ENCODE results near the gene NLRP6. TPM values are rescaled to one million over a fixed set of nuclear protein-coding genes. Genes with fewer than 3 reads are reported as not detected.

NLRP6 gene
- polyA plus RNA-seq, 1 donor = 0.35 TPM

GRCh38 chr11:293271-293851, 15.2 kb downstream of the NLRP6 start:
- no peak for DNase-seq

GRCh38 chr11:293852-294661, 15.8 kb downstream of the NLRP6 start:
- DNase-seq = no peak

DNA sequence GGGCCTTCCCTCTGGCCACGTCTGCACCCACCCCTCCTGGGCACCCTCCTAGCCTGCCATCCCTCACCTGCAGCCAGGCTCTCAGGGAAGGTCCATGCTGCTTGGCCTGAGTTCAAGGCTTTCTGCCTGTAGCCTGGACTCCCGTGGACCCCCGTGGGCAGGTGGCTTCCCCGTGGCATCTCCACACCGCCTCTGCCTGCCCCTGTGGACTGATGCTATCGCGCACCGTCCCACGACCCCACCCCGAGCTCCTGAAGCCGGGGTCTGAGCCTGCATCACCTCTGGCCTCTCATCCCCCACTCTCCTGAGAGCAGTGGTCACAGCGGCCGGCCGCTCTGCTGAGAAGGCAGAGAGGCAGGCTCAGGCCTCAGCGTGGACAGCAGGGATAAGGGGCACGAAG, 16.6 kb downstream of the NLRP6 start:
- DNase-seq = no peak

DNA sequence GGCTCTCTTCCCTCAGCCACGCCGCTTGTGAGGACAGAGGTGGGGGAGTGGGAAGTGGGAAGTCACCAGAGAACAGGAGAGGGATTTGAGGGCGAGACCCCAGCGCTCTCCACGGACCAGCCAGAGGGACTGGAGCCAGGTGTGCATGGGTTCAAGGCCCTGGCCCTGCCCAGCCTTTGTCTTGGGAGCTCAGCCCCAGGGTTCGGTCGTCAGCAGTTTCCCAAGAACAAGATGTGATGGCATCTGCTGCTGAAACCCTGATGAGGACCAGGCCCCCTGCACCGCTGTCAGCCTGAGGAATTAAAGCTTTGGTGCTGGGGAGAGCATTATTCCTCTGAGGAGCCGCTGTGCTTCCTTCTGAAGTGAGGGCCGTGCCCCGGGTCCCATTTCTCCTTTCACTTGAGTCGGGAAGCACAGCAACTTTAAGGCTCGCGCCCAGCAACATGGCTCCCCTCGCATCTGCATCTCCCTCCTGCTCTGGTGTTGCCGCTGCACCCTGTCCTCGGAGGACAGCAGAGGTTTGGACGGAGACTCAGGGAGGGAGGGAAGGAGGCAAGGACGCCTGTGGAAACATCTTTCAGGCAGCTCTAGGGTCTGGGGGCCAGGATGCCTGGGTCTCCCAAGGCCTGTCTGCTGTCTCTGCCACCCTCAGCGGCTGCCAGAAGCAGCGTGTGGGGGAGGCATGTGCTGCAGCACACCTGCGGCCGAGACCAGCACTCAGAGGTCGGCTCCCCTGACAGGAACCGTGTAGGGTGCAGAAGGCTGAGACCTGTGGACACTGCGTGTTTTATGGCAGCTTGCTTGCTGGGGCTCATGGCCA, 17.4 kb downstream of the NLRP6 start:
- no peak for DNase-seq

DNA sequence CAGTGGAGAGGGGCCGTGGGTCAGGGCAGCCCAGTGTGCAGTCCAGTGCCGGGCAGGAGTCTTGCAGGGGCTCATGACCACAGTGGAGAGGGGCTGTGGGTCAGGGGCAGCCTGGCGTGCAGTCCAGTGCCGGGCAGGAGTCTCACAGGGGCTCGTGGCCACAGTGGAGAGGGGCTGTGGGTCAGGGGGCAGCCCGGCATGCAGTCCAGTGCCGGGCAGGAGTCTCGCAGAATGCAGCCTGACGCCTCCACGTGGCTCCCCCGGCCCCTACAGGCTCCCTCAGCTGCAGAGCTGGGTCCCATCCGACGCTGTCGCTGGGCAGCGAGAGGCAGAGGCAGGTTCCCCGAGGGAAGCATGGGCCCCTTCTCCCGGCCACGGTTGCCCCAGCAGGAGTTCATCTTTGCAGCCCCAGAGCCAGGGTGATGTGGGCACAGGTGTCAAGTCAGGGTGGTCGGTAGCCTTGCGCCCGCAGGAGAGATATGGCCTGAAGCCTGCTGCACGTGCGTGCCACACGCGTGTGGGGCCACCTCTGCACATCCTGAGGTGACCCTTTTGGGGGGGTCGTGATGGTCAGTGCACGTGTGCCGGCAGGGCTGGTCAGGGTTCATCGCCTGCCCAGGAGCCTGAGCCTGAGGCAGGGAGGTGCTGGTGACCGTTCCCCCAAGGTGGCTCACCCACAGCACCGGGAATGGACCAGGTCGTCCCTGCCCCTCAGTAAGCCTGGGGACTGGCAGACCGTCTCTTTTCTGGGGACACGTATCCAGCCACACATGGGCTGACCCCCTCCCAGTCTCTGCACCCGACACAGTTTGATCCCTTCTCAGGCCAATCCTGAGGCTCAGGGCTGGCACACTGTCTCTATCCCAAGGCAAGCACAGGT, 18.2 kb downstream of the NLRP6 start:
- DNase-seq = no peak

DNA sequence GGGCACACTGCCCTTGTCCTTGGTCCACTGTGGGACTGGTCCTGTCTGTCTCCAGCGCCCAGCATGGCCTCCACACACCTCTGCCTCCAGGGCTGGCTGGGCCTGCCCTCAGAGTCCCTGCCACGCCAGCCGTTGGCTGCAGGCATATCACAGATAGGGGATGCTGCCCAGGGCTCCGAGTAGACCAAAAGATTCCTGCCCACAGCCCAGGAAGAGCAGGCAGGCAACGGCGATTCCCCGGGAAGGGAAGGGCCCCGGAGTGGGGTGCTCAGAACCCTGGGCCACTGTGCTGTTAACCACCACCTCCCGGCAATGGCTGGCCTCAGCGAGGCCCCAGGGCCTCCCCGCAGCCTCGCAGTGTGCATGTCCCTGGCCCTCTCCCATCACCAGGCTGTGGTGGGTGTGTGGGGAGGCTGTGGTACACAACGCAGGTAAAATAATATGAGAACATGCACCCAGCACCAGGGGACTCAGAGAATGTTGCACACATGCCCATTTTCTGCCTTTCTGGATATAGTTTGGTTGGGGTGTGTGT, 18.9 kb downstream of the NLRP6 start:
- no peak for DNase-seq

GRCh38 chr11:297586-298405, 19.6 kb downstream of the NLRP6 start:
- no peak for DNase-seq

GRCh38 chr11:298406-299065, 20.3 kb downstream of the NLRP6 start:
- no peak for DNase-seq

DNA sequence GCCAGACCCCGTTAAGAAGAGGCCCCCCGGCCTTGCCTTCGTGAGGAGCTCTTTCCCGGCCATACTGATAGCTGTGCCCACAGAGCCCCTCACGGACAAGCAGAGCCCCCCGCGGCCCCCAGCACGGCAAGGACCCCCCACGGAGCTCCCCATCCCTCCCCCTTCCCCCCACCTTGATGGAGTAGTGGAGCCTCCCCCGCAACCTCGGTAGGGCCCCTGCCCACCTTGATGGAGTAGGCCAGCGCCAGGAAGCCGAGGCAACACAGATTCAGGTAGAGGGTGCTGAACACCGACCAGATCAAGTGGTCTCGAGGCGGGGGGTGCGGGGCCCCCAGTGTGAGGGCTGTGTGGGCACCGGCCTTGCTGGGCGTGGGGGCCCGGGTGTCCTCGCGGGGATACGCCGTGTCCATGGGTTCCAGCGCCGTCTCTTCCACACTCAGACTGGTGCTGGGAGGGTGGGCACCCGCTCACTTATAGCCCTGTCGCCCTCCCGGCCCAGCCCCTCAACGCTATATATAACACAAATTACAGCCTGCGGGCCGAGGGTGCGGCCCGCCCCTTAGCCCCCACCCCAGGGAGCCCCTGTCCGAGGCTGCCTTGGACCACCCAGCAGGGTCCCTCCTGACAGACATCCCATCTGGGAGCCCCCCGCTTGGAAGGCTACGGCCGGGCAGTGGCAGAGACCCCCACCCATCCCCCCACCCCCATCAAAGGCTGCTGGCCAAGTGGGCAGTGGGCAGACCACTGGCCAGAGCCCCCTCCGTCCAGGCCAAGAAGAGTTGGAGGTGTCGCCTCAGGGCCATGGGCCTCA, 21.1 kb downstream of the NLRP6 start, which contains the start of gene IFITM5:
TSS of gene IFITM5 (minus strand) at position 446 of the 811 bp plus-strand sequence. CDS start at position 410, 36 bp downstream.
- no peak for DNase-seq

DNA sequence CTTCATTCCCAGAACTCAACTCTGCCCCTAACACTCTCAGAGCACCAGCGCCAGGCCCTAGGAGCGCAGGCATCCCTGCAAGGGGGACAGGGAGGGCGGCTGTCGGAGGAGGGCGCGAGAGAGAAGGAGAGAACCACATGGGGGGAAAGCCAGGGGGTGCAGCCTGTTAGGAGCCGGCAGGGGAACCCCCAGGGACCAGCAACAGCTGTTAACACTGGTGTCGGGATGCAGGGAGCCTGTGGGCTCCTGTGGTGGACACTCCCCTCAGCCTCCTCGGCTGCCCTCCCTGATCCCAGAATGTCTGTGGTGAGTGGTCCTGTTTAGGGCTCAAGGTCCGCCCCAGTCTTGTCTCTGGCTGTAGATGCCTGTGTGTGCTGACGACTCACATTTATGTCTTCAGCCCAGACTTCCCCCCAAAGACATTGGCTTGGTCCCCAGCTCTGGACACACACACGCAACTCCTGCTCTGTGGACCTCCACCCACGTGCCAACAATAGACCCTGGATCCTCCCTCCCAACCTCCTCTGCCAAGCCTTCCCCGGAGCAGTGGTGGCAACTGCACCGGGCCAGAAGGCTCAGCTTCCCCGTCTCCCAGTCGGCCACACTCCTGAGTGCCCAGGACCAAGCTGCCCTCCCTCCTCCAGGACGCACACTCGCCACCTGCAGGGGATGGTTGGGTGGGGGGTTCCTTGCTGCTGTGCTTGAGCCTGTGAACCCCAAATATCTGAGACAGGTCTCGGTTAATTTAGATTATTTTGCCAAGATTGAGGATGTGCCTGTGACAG, 21.9 kb downstream of the NLRP6 start:
- no peak for DNase-seq

- DNase-seq = no peak
Observed at GRCh38 chr11:303363-303762, 25.2 kb downstream of the NLRP6 start.

DNA sequence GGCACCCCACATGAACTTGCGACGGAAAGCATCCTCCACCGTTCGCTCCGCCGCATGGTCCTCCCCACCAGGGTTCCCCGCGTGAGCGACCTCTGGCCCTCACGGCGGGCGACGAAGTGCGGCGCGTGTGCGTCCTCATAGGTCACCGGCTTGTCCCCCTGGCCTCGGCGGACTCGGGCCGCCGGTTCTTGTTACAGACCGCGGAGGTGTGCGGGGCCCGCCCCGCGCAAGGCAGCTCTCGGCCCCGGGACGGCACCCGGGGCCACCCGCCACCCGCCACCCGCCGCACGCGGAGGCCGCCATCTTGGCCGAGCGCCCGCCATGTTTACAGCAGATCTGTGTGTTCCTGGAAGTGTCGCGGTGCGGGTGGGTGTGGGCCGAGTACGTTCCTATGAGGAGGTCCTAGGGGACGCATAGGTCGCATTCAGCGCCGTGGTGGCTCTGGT, 25.9 kb downstream of the NLRP6 start:
- no peak for DNase-seq

- DNase-seq = peak; percentile 82
Observed at GRCh38 chr11:304915-305843, 27.0 kb downstream of the NLRP6 start.

DNA sequence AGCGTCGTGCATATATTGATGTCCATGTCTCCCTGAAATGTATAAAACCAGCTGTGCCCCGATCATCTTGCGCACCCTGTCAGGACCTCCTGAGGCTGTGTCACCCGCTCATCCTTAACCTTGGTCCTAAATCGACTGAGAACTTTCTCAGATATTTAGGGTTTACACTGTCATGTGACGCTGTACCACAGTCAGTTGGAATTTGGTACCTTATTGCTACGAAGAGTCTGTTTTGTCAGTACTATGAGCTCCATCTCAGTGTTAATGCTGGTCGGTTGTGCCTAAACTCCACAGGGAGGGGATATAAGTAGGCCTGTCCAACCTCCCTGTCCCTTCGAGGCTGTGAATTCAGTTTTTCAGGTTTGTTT, 27.6 kb downstream of the NLRP6 start:
- DNase-seq = no peak

GRCh38 chr11:306645-307371, 28.6 kb downstream of the NLRP6 start:
- no peak for DNase-seq

Data from left kidney (tissue), 2 donors.